GM12874 (cell line): ENCODE data around the gene IMPA2.

Source experiments
- CTCF ChIP-seq: IDR thresholded peaks from 2 replicates; pipeline ENCODE4 v1.5.1; 2011; ENCODE audit warnings: low read depth, mild to moderate bottlenecking, control low read depth, low read length, moderate library complexity; ENCODE audit not compliant: insufficient read depth

IMPA2 gene

GRCh38 chr18:11956371-11957308, 24.7 kb upstream of the IMPA2 start:
- no peak for TF ChIP-seq CTCF

- no peak for TF ChIP-seq CTCF
These were observed 23.7 kb upstream of the IMPA2 start for GRCh38 chr18:11957636-11958035.

- no peak for TF ChIP-seq CTCF
These were observed 20.4 kb upstream of the IMPA2 start for GRCh38 chr18:11960743-11961380.

- no peak for TF ChIP-seq CTCF
These were observed 18.7 kb upstream of the IMPA2 start for GRCh38 chr18:11962597-11962996.

- TF ChIP-seq CTCF, result no peak
These were observed 17.3 kb upstream of the IMPA2 start for GRCh38 chr18:11963991-11964484.

- no peak for TF ChIP-seq CTCF
These were observed 11.1 kb upstream of the IMPA2 start for GRCh38 chr18:11969904-11970835.
